Caco-2 (cell line): ENCODE data around the gene KIF16B. TPM values are rescaled to one million over a fixed set of nuclear protein-coding genes. Genes with fewer than 3 reads are reported as not detected.

ENCODE experiments used
- BruUV-seq: library from RNA; stranded (reverse); fragments of 400-500 nt; replicated peaks from 2 replicates; lab custom pipeline; 2021; lab: Mats Ljungman, UMichigan
- CTCF ChIA-PET: fragments of 300-600 bp; sonication (Branson Sonifier 250); formaldehyde crosslinking; loops from one replicate; lab custom pipeline; 2022; ENCODE audit warnings: antibody characterized with exemption; lab: Charles Lee
- POLR2A ChIA-PET: fragments of 300-600 bp; sonication (Branson Sonifier 250); formaldehyde crosslinking; loops from one replicate; lab custom pipeline; 2022; ENCODE audit warnings: antibody characterized with exemption; lab: Charles Lee
- DNase-seq, 2 experiments: peaks; one replicate each; pipeline versions ENCODE4 v3.0.0 to v3.0.0-alpha.2; 2020 to 2022
- H3K27me3 ChIP-seq: replicated peaks from 2 replicates; pipeline ENCODE4 v1.6.0; 2011; ENCODE audit warnings: low read length; ENCODE audit not compliant: control insufficient read depth, insufficient read depth
- H3K36me3 ChIP-seq: 2 replicates; pipeline ENCODE4 v1.5.1; 2011; ENCODE audit warnings: low read length; ENCODE audit not compliant: control insufficient read depth, insufficient read depth
- H3K4me1 ChIP-seq: fragments of 250-450 bp; sonication (Bioruptor Pico); 2 replicates; pipeline ENCODE4 v1.5.1; 2020; ENCODE audit warnings: mild to moderate bottlenecking
- H3K4me3 ChIP-seq: 2 replicates; pipeline ENCODE4 v1.5.1; 2011; ENCODE audit warnings: low read depth, mild to moderate bottlenecking, control low read depth, low read length
- H3K9me3 ChIP-seq: fragments of 250-450 bp; sonication (Bioruptor Pico); 2 replicates; pipeline ENCODE4 v1.5.1; 2020; ENCODE audit warnings: mild to moderate bottlenecking, moderate library complexity
- H3K27ac Mint-ChIP-seq: one replicate; pipeline ENCODE4 v1.8.0; 2022; ENCODE audit warnings: mixed read lengths; ENCODE audit not compliant: unreplicated experiment
- H3K27me3 Mint-ChIP-seq: one replicate; pipeline ENCODE4 v1.8.0; 2022; ENCODE audit warnings: mixed read lengths; ENCODE audit not compliant: insufficient read depth, unreplicated experiment
- H3K36me3 Mint-ChIP-seq: one replicate; pipeline ENCODE4 v1.8.0; 2022; ENCODE audit warnings: mild to moderate bottlenecking, mixed read lengths; ENCODE audit not compliant: insufficient read depth, unreplicated experiment
- H3K4me1 Mint-ChIP-seq: one replicate; pipeline ENCODE4 v1.8.0; 2022; ENCODE audit warnings: low read depth, mixed read lengths; ENCODE audit not compliant: unreplicated experiment
- H3K4me3 Mint-ChIP-seq: one replicate; pipeline ENCODE4 v1.8.0; 2022; ENCODE audit warnings: mild to moderate bottlenecking, moderate library complexity, mixed read lengths; ENCODE audit not compliant: unreplicated experiment
- H3K9me3 Mint-ChIP-seq: one replicate; pipeline ENCODE4 v1.8.0; 2022; ENCODE audit warnings: mixed read lengths; ENCODE audit not compliant: unreplicated experiment
- intact Hi-C: fragments of 100-400 bp; cut with micrococcal nuclease; formaldehyde crosslinking; loops from one replicate; pipeline ENCODE4 v1.10.0; 2022; ENCODE audit not compliant: unreplicated experiment
- total RNA-seq: library from RNA; stranded (reverse); gene quantifications from 2 replicates; pipeline ENCODE4 v1.2.3, GENCODE V29; 2022
- TF ChIP-seq, protein P1 (sequence below), 2 experiments: fragments of 200-600 bp in 1 of 2; IDR thresholded peaks; 1 replicate in 1 of 2; 2 replicates in 1 of 2; pipeline versions ENCODE4 v1.5.1 to v1.8.0; 2011 to 2022; ENCODE audit warnings: antibody characterized with exemption in 1 of 2, control low read depth in 1 of 2, inconsistent platforms in 1 of 2, low read depth in 1 of 2, low read length in 1 of 2, mild to moderate bottlenecking in 1 of 2, moderate library complexity in 1 of 2; ENCODE audit not compliant: insufficient read depth in 1 of 2, severe bottlenecking in 1 of 2, unreplicated experiment in 1 of 2

KIF16B gene
- total RNA-seq, 1 experiment from 2014 or later = 11.3 TPM

DNA sequence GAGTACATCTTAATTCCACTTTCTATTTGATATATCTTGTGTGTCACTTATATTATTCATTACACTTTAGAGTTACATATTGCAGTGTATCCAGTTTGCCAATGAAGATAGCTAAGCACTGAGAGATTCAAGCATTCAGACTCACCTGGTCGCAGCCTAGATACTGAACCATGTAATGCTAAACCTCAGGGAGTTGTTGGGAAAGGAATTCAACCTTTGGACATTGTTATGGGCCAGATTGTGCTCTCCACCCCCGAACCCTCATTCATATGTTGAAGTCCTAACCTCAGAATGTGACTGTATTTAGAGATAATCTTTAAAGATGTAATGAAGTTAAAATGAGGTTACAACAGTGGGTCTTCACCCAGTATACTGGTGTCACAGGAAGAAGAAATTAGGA is 13.8 kb upstream of the KIF16B start:
- Mint-ChIP-seq H3K4me1 (peaks cover 17% of the 10 kb centered on the region), H3K9me3 (no peaks in the 10 kb centered on the region), H3K27ac (no peak overlapping the region), H3K36me3 (no peaks in the 10 kb centered on the region), H3K27me3 (no peaks in the 10 kb centered on the region), H3K4me3 (no peak overlapping the region)
- TF ChIP-seq, protein P1, sequence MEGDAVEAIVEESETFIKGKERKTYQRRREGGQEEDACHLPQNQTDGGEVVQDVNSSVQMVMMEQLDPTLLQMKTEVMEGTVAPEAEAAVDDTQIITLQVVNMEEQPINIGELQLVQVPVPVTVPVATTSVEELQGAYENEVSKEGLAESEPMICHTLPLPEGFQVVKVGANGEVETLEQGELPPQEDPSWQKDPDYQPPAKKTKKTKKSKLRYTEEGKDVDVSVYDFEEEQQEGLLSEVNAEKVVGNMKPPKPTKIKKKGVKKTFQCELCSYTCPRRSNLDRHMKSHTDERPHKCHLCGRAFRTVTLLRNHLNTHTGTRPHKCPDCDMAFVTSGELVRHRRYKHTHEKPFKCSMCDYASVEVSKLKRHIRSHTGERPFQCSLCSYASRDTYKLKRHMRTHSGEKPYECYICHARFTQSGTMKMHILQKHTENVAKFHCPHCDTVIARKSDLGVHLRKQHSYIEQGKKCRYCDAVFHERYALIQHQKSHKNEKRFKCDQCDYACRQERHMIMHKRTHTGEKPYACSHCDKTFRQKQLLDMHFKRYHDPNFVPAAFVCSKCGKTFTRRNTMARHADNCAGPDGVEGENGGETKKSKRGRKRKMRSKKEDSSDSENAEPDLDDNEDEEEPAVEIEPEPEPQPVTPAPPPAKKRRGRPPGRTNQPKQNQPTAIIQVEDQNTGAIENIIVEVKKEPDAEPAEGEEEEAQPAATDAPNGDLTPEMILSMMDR (IDR thresholded peaks at IDR 0.05; ENCODE audit: insufficient read depth in 1 of 2, low read depth in 1 of 2, low read length in 1 of 2, severe bottlenecking in 1 of 2, unreplicated experiment in 1 of 2) = no peak
- BruUV-seq = no TSS peak
- H3K4me1 ChIP-seq = peaks cover 24% of the 10 kb centered on the region
- intact Hi-C loops = loop anchor here (1.0 kb wide), 1 partner anchor 12 kb away; no protein-coding TSS in a partner anchor
- ChIA-PET POLR2A (no interaction called here), CTCF (no interaction called here)
- no peaks in the 10 kb centered on the region for H3K27me3 ChIP-seq
- no peaks in the 10 kb centered on the region; the same call in 1 of the 2 replicates for H3K9me3 ChIP-seq
- no peaks in the 10 kb centered on the region for H3K36me3 ChIP-seq
- no peak for DNase-seq
- no peak overlapping the region for H3K4me3 ChIP-seq

GRCh38 chr20:16583474-16583873 is 10.2 kb upstream of the KIF16B start:
- CTCF ChIA-PET = no interaction called here
- peaks cover 43% of the 10 kb centered on the region for H3K4me1 Mint-ChIP-seq

DNA sequence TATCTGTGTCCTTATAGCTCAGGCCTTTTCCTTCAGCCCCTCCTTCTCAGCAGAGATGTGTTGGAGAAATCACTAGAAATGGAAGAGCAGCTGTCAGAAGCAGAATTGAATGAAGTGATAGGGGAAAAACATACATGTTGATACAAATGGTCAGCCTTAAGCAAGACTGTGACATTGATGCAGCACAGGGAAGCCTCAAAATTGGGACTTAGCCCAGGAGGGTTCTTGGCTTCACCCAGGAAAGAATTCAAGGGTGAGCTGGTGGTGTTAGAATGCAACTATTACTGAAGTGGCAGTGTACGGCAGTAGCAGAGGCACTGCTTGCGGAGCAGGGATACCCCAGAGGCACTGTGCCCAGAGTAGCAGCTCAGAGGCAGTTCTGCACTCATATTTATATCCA is 8.0 kb upstream of the KIF16B start:
- no peak for DNase-seq
- Histone ChIP-seq H3K27me3 (no peaks in the 10 kb centered on the region), H3K4me1 (peaks cover 24% of the 10 kb centered on the region), H3K4me3 (no peak overlapping the region), H3K9me3 (no peaks in the 10 kb centered on the region; the same call in 1 of the 2 replicates), H3K36me3 (no peaks in the 10 kb centered on the region)
- Mint-ChIP-seq H3K9me3 (no peaks in the 10 kb centered on the region), H3K27ac (no peak overlapping the region), H3K27me3 (no peaks in the 10 kb centered on the region), H3K4me1 (peaks cover 26% of the 10 kb centered on the region), H3K4me3 (no peak overlapping the region), H3K36me3 (no peaks in the 10 kb centered on the region)
- BruUV-seq = no TSS peak
- POLR2A ChIA-PET = no interaction called here
- CTCF ChIA-PET = no interaction called here
- intact Hi-C loops = loop anchor here (2.0 kb wide), 1 partner anchor 44 kb away; no protein-coding TSS in a partner anchor
- TF ChIP-seq, protein P1 (IDR thresholded peaks at IDR 0.05; ENCODE audit: insufficient read depth in 1 of 2, low read depth in 1 of 2, low read length in 1 of 2, severe bottlenecking in 1 of 2, unreplicated experiment in 1 of 2) = no peak

More at GRCh38 chr20:16583474-16583873, 10.2 kb upstream of the KIF16B start:
- BruUV-seq = no TSS peak
- POLR2A ChIA-PET = no interaction called here
- no peak for DNase-seq
- Histone ChIP-seq H3K27me3 (no peaks in the 10 kb centered on the region), H3K4me1 (peaks cover 47% of the 10 kb centered on the region), H3K4me3 (no peak overlapping the region), H3K9me3 (no peaks in the 10 kb centered on the region; the same call in 1 of the 2 replicates), H3K36me3 (no peaks in the 10 kb centered on the region)
- Mint-ChIP-seq H3K9me3 (no peaks in the 10 kb centered on the region), H3K36me3 (no peaks in the 10 kb centered on the region), H3K27me3 (no peaks in the 10 kb centered on the region), H3K27ac (no peak overlapping the region), H3K4me3 (no peak overlapping the region)
- TF ChIP-seq, protein P1 (IDR thresholded peaks at IDR 0.05; ENCODE audit: insufficient read depth in 1 of 2, low read depth in 1 of 2, low read length in 1 of 2, severe bottlenecking in 1 of 2, unreplicated experiment in 1 of 2) = no peak
- intact Hi-C loops = no loop called here
